ENCODE results near the gene ANKRD33B. TPM values are rescaled to one million over a fixed set of nuclear protein-coding genes. Genes with fewer than 3 reads are reported as not detected.

The ANKRD33B gene
- total and polyA plus RNA-seq, 2 of the 13 experiments (the other 11 are each of a cell fraction or from before 2014, with no cell fraction given) = 0.02 TPM; not detected in 1

- no peaks in the 10 kb centered on the region for H3K36me3 ChIP-seq (replicated peaks in 1 of 2; ENCODE audit: control insufficient read depth in 1 of 2, insufficient read depth in 2 of 2, low read length in 2 of 2)
- no TSS peak for BruUV-seq (replicated peaks)
- TF ChIP-seq JARID2 (CRISPR knock-in tag; IDR thresholded peaks at IDR 0.05; ENCODE audit: insufficient replicate concordance) = no peak
- no peak for TF ChIP-seq NFIB (CRISPR knock-in tag; IDR thresholded peaks at IDR 0.05; ENCODE audit: borderline replicate concordance)
- TF ChIP-seq KAT8 (CRISPR knock-in tag; IDR thresholded peaks at IDR 0.05) = no peak
- TF ChIP-seq ZNF841 (CRISPR knock-in tag; IDR thresholded peaks at IDR 0.05; ENCODE audit: borderline replicate concordance) = no peak
- no peak for TF ChIP-seq ZNF782 (CRISPR knock-in tag; IDR thresholded peaks at IDR 0.05; ENCODE audit: borderline replicate concordance)
- H3K4me2 ChIP-seq (ENCODE audit: low read depth, low read length) = no peak overlapping the region
- DNase-seq (ENCODE audit: low spot score) (no peak), ATAC-seq (no peak), FAIRE-seq (no peak)
- intact Hi-C loops (cut with micrococcal nuclease; ENCODE audit: unreplicated experiment) = no loop called here
- H2AFZ ChIP-seq (ENCODE audit: low read length) = no peak overlapping the region
- H3K27me3 ChIP-seq (ENCODE audit: control insufficient read depth in 1 of 2, insufficient read depth in 2 of 2, low read length in 2 of 2) = peaks cover 1 to 23% of the 10 kb centered on the region in 2 experiments; a peak in 4 of 5 replicates
- POLR2A ChIA-PET = no interaction called here
- H3K4me1 ChIP-seq (ENCODE audit: insufficient read depth, low read length) = peaks cover 14% of the 10 kb centered on the region
- CTCF ChIA-PET (ENCODE audit: low intra/inter-chr PET ratio, low total read pairs) = no interaction called here
- H3K9me3 ChIP-seq (ENCODE audit: low read length) = no peaks in the 10 kb centered on the region
- no peaks in the 10 kb centered on the region for H4K20me1 ChIP-seq (ENCODE audit: insufficient read depth, low read length)
- no peak overlapping the region for H3K9ac ChIP-seq (ENCODE audit: insufficient read depth, low read depth, low read length)
- in situ Hi-C loops (cut with HindIII; ENCODE audit: extremely low pct_ligation_motif_present, low pct_unique_long_range_greater_than_20kb) = loop anchor here (10.0 kb wide), 1 partner anchor 338 kb away; no protein-coding TSS in a partner anchor
- H3K27ac ChIP-seq (ENCODE audit: extremely low read length, insufficient read depth, low read length) = no peak overlapping the region
- H3K4me3 ChIP-seq (replicated peaks in 1 of 3; ENCODE audit: insufficient read depth in 1 of 3, low read depth in 2 of 3, low read length in 3 of 3) = no peak overlapping the region
- no peaks in the 10 kb centered on the region for H3K79me2 ChIP-seq (ENCODE audit: insufficient read depth, low read length)
- WGBS (ENCODE audit: low lambda C conversion rate) = 12% methylated on average over 3 of the region's 4 CpGs
Observed at GRCh38 chr5:10622810-10623209, 58.9 kb downstream of the ANKRD33B start.

- FAIRE-seq (no peak), DNase-seq (ENCODE audit: low spot score) (no peak), ATAC-seq (no peak)
- H3K27me3 ChIP-seq (ENCODE audit: control insufficient read depth in 1 of 2, insufficient read depth in 2 of 2, low read length in 2 of 2) = peaks cover 0 to 21% of the 10 kb centered on the region in 2 experiments; a peak in 4 of 5 replicates
- H3K4me3 ChIP-seq (replicated peaks in 1 of 3; ENCODE audit: insufficient read depth in 1 of 3, low read depth in 2 of 3, low read length in 3 of 3) = no peak overlapping the region
- H3K79me2 ChIP-seq (ENCODE audit: insufficient read depth, low read length) = no peaks in the 10 kb centered on the region
- POLR2A ChIA-PET = no interaction called here
- 68% methylated on average over 10 of the region's 10 CpGs for WGBS (ENCODE audit: low lambda C conversion rate)
- no peak overlapping the region for H3K9ac ChIP-seq (ENCODE audit: insufficient read depth, low read depth, low read length)
- CTCF ChIA-PET (ENCODE audit: low intra/inter-chr PET ratio, low total read pairs) = no interaction called here
- H3K36me3 ChIP-seq (replicated peaks in 1 of 2; ENCODE audit: control insufficient read depth in 1 of 2, insufficient read depth in 2 of 2, low read length in 2 of 2) = no peaks in the 10 kb centered on the region
- no peaks in the 10 kb centered on the region for H3K9me3 ChIP-seq (ENCODE audit: low read length)
- in situ Hi-C loops (cut with HindIII; ENCODE audit: extremely low pct_ligation_motif_present, low pct_unique_long_range_greater_than_20kb) = loop anchor here (10.0 kb wide), 1 partner anchor 339 kb away; no protein-coding TSS in a partner anchor
- H3K4me2 ChIP-seq (ENCODE audit: low read depth, low read length) = no peak overlapping the region
- intact Hi-C loops (cut with micrococcal nuclease; ENCODE audit: unreplicated experiment) = no loop called here
- no peak overlapping the region for H2AFZ ChIP-seq (ENCODE audit: low read length)
- peaks cover 14% of the 10 kb centered on the region for H3K4me1 ChIP-seq (ENCODE audit: insufficient read depth, low read length)
- no TSS peak for BruUV-seq (replicated peaks)
- no peaks in the 10 kb centered on the region for H4K20me1 ChIP-seq (ENCODE audit: insufficient read depth, low read length)
- no peak overlapping the region for H3K27ac ChIP-seq (ENCODE audit: extremely low read length, insufficient read depth, low read length)
- no peak for TF ChIP-seq YEATS2 (CRISPR knock-in tag; IDR thresholded peaks at IDR 0.05; ENCODE audit: borderline replicate concordance)
- TF ChIP-seq SMARCC2 (IDR thresholded peaks at IDR 0.05) = no peak
- TF ChIP-seq ZNF12 (CRISPR knock-in tag; IDR thresholded peaks at IDR 0.05) = no peak
- no peak for TF ChIP-seq TBL1XR1 (IDR thresholded peaks at IDR 0.05; ENCODE audit: borderline replicate concordance, low read length, partially characterized antibody)
- no peak for TF ChIP-seq HMGXB4 (CRISPR knock-in tag; IDR thresholded peaks at IDR 0.05; ENCODE audit: borderline replicate concordance in 1 of 2, low read depth in 1 of 2)
- TF ChIP-seq MAX (IDR thresholded peaks at IDR 0.05) = no peak
- TF ChIP-seq ZNF652 (CRISPR knock-in tag; IDR thresholded peaks at IDR 0.05; ENCODE audit: borderline replicate concordance, low read depth) = no peak
- TF ChIP-seq KDM3A (CRISPR knock-in tag; IDR thresholded peaks at IDR 0.05; ENCODE audit: low read depth) = no peak
- TF ChIP-seq ZNF773 (CRISPR knock-in tag; IDR thresholded peaks at IDR 0.05; ENCODE audit: borderline replicate concordance) = no peak
- no peak for TF ChIP-seq KMT2B (CRISPR knock-in tag; IDR thresholded peaks at IDR 0.05)
Observed at GRCh38 chr5:10623305-10623910, 59.5 kb downstream of the ANKRD33B start.
